SK-N-SH treated with all-trans-retinoic acid at 6 μM for 48 hours (cell line): Measurements from ENCODE around the gene ACO2.
A peak's percentile ranks its signal among the peaks of the same experiment; 100 is the strongest.
"Not testable (repeated sequence)": the region's sequence is repeated elsewhere in the genome, so short reads cannot be mapped to it uniquely, and the experiment has no call there.

Source experiments
- ATAC-seq: fragments of 200-7000 bp; cut with Tn5 transposase; 3 replicates; pipeline ENCODE4 v1.9.1; 2020; ENCODE audit warnings: mild to moderate bottlenecking, moderate library complexity
- ARNTL ChIP-seq: fragments of 450-650 bp; formaldehyde crosslinking; IDR thresholded peaks from 2 replicates; pipeline ENCODE4 v1.5.0; 2020; ENCODE audit warnings: low read depth, mild to moderate bottlenecking, moderate library complexity, borderline replicate concordance
- BACH2 ChIP-seq: fragments of 250-450 bp; sonication (Bioruptor Pico); IDR thresholded peaks from 2 replicates; pipeline ENCODE4 v1.9.0; 2021; ENCODE audit warnings: mild to moderate bottlenecking, borderline replicate concordance
- CSDC2 ChIP-seq: fragments of 250-450 bp; sonication (Bioruptor Pico); IDR thresholded peaks from 2 replicates; pipeline ENCODE4 v1.5.0; 2020; ENCODE audit warnings: mild to moderate bottlenecking, moderate library complexity
- ESRRG ChIP-seq: fragments of 250-450 bp; sonication (Bioruptor Pico); IDR thresholded peaks from 2 replicates; pipeline ENCODE4 v1.6.1; 2021; ENCODE audit warnings: mild to moderate bottlenecking
- GLIS3 ChIP-seq: fragments of 250-450 bp; sonication (Bioruptor Pico); IDR thresholded peaks from 2 replicates; pipeline ENCODE4 v1.5.0; 2020; ENCODE audit warnings: mild to moderate bottlenecking, moderate library complexity
- ISL1 ChIP-seq: fragments of 250-450 bp; sonication (Bioruptor Pico); IDR thresholded peaks from 2 replicates; pipeline ENCODE4 v2.1.2; 2022; ENCODE audit warnings: mild to moderate bottlenecking, moderate library complexity
- OSR1 ChIP-seq: fragments of 250-450 bp; sonication (Bioruptor Pico); IDR thresholded peaks from 2 replicates; pipeline ENCODE4 v1.8.0; 2022; ENCODE audit warnings: moderate library complexity, mild to moderate bottlenecking, inconsistent platforms
- PPARA ChIP-seq: fragments of 250-450 bp; sonication (Bioruptor Pico); IDR thresholded peaks from 2 replicates; pipeline ENCODE4 v1.5.0; 2020; ENCODE audit warnings: mild to moderate bottlenecking, borderline replicate concordance
- RARB ChIP-seq: fragments of 250-450 bp; sonication (Bioruptor Pico); IDR thresholded peaks from 2 replicates; pipeline ENCODE4 v1.8.0; 2021; ENCODE audit warnings: mild to moderate bottlenecking, moderate library complexity
- SNAI2 ChIP-seq: fragments of 250-450 bp; sonication (Bioruptor Pico); IDR thresholded peaks from 2 replicates; pipeline ENCODE4 v1.5.0; 2020; ENCODE audit warnings: mild to moderate bottlenecking, moderate library complexity
- TCF4 ChIP-seq: fragments of 250-450 bp; sonication (Bioruptor Pico); IDR thresholded peaks from 2 replicates; pipeline ENCODE4 v1.8.0; 2021; ENCODE audit warnings: mild to moderate bottlenecking, moderate library complexity, borderline replicate concordance
- TOX ChIP-seq: fragments of 250-450 bp; sonication (Bioruptor Pico); IDR thresholded peaks from 2 replicates; pipeline ENCODE4 v1.8.0; 2021; ENCODE audit warnings: mild to moderate bottlenecking, moderate library complexity, borderline replicate concordance
- ZC3H10 ChIP-seq: fragments of 250-450 bp; sonication (Bioruptor Pico); IDR thresholded peaks from 2 replicates; pipeline ENCODE4 v1.5.1; 2021; ENCODE audit warnings: mild to moderate bottlenecking, moderate library complexity
- ZFP3 ChIP-seq: fragments of 250-450 bp; sonication (Bioruptor Pico); IDR thresholded peaks from 2 replicates; pipeline ENCODE4 v1.5.0; 2020; ENCODE audit warnings: mild to moderate bottlenecking, moderate library complexity
- ZFP30 ChIP-seq: fragments of 450-650 bp; formaldehyde crosslinking; IDR thresholded peaks from 2 replicates; pipeline ENCODE4 v1.5.0; 2022; ENCODE audit warnings: mild to moderate bottlenecking, moderate library complexity
- ZNF565 ChIP-seq: fragments of 450-650 bp; formaldehyde crosslinking; conservative IDR thresholded peaks from 2 replicates; pipeline ENCODE4 v1.5.0; 2020; ENCODE audit warnings: low read depth, mild to moderate bottlenecking, moderate library complexity
- ZNF8 ChIP-seq: fragments of 450-650 bp; formaldehyde crosslinking; IDR thresholded peaks from 2 replicates; pipeline ENCODE4 v1.5.0; 2020; ENCODE audit warnings: mild to moderate bottlenecking, moderate library complexity
- TF ChIP-seq, protein P1 (sequence below): fragments of 250-450 bp; sonication (Bioruptor Pico); IDR thresholded peaks from 2 replicates; pipeline ENCODE4 v1.8.0; 2020; ENCODE audit warnings: mild to moderate bottlenecking, moderate library complexity, borderline replicate concordance
- TF ChIP-seq, protein P2 (sequence below): fragments of 250-450 bp; sonication (Bioruptor Pico); IDR thresholded peaks from 2 replicates; pipeline ENCODE4 v1.5.0; 2020; ENCODE audit warnings: mild to moderate bottlenecking, moderate library complexity
- TF ChIP-seq, protein P3 (sequence below): fragments of 250-450 bp; sonication (Bioruptor Pico); IDR thresholded peaks from 2 replicates; pipeline ENCODE4 v1.5.1; 2021; ENCODE audit warnings: mild to moderate bottlenecking, moderate library complexity
- TF ChIP-seq, protein P4 (sequence below): fragments of 250-450 bp; sonication (Bioruptor Pico); IDR thresholded peaks from 2 replicates; pipeline ENCODE4 v1.5.1; 2020; ENCODE audit warnings: low read depth, mild to moderate bottlenecking, moderate library complexity

The ACO2 gene

DNA sequence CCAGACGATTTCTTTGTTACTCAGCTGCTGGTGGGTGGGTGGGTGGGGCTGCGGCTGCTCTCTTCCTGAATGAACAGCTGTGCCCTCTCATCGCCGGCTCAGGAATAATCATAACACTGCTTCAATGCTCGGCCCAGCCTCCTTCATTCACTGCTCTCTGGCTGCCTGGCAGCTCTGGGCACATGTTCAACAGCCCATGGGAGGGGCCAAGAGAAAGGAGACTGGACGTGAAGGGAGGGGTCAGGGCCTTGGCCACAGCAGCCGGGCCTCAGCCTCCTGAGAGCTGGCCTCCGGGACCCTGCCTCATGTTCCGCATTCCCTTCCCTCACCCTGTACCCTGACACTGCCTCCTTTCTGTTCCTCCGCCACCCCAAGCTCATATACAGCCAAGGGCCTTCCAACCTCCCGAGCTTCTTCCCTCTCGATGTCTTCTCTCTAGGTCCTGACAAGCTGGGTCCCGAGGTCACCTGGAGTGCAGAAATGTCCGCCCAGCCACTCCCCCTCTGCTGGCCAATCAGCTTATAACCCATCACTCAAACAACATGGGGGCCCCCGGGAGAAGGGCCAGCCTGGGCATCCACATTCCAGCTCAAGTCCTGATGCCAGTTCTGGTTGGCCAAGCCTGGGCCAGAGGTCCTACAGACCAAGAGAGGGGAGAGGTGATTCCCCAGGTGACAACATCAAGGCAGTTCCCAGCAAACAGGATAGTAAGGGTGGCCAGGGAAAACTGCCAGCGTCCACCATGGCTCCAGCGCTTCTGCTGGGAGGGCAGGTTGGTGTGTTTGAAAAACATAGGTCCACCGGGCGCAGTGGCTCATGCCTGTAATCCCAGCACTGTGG lies 88.7 kb downstream of the ACO2 start:
- TF ChIP-seq ZFP3 (CRISPR knock-in tag) (no peak), OSR1 (CRISPR knock-in tag) (no peak), TCF4 (CRISPR knock-in tag) (no peak), ARNTL (CRISPR knock-in tag) (no peak), BACH2 (CRISPR knock-in tag) (no peak), ZNF565 (no peak), TOX (no peak), GLIS3 (no peak), SNAI2 (no peak)
- TF ChIP-seq, protein P1, sequence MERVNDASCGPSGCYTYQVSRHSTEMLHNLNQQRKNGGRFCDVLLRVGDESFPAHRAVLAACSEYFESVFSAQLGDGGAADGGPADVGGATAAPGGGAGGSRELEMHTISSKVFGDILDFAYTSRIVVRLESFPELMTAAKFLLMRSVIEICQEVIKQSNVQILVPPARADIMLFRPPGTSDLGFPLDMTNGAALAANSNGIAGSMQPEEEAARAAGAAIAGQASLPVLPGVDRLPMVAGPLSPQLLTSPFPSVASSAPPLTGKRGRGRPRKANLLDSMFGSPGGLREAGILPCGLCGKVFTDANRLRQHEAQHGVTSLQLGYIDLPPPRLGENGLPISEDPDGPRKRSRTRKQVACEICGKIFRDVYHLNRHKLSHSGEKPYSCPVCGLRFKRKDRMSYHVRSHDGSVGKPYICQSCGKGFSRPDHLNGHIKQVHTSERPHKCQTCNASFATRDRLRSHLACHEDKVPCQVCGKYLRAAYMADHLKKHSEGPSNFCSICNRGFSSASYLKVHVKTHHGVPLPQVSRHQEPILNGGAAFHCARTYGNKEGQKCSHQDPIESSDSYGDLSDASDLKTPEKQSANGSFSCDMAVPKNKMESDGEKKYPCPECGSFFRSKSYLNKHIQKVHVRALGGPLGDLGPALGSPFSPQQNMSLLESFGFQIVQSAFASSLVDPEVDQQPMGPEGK (CRISPR knock-in tag), result no peak
- TF ChIP-seq, protein P2, sequence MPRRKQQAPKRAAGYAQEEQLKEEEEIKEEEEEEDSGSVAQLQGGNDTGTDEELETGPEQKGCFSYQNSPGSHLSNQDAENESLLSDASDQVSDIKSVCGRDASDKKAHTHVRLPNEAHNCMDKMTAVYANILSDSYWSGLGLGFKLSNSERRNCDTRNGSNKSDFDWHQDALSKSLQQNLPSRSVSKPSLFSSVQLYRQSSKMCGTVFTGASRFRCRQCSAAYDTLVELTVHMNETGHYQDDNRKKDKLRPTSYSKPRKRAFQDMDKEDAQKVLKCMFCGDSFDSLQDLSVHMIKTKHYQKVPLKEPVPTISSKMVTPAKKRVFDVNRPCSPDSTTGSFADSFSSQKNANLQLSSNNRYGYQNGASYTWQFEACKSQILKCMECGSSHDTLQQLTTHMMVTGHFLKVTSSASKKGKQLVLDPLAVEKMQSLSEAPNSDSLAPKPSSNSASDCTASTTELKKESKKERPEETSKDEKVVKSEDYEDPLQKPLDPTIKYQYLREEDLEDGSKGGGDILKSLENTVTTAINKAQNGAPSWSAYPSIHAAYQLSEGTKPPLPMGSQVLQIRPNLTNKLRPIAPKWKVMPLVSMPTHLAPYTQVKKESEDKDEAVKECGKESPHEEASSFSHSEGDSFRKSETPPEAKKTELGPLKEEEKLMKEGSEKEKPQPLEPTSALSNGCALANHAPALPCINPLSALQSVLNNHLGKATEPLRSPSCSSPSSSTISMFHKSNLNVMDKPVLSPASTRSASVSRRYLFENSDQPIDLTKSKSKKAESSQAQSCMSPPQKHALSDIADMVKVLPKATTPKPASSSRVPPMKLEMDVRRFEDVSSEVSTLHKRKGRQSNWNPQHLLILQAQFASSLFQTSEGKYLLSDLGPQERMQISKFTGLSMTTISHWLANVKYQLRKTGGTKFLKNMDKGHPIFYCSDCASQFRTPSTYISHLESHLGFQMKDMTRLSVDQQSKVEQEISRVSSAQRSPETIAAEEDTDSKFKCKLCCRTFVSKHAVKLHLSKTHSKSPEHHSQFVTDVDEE, result no peak
- TF ChIP-seq, protein P3, sequence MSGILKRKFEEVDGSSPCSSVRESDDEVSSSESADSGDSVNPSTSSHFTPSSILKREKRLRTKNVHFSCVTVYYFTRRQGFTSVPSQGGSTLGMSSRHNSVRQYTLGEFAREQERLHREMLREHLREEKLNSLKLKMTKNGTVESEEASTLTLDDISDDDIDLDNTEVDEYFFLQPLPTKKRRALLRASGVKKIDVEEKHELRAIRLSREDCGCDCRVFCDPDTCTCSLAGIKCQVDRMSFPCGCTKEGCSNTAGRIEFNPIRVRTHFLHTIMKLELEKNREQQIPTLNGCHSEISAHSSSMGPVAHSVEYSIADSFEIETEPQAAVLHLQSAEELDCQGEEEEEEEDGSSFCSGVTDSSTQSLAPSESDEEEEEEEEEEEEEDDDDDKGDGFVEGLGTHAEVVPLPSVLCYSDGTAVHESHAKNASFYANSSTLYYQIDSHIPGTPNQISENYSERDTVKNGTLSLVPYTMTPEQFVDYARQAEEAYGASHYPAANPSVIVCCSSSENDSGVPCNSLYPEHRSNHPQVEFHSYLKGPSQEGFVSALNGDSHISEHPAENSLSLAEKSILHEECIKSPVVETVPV (CRISPR knock-in tag), result no peak
- peak; percentile 52; the same call in 2 of the 3 replicates for ATAC-seq

DNA sequence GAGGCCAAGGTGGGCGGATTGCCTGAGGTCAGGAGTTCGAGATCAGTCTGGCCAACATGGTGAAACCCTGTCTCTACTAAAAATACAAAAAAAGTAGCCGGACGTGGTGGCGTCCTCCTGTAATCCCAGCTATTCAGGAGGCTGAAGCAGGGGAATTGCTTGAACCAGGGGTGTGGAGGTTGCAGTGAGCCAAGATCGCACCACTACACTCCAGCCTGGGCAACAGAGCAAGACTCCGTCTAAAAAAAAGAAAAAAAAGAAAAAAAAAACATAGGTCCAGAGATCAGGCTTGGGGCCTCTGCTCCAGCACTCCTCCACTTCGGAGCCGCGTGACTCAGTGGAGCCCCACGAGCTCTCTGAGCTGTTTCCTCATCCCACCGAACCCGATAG lies 89.3 kb downstream of the ACO2 start:
- ATAC-seq, result not testable (repeated sequence)

DNA sequence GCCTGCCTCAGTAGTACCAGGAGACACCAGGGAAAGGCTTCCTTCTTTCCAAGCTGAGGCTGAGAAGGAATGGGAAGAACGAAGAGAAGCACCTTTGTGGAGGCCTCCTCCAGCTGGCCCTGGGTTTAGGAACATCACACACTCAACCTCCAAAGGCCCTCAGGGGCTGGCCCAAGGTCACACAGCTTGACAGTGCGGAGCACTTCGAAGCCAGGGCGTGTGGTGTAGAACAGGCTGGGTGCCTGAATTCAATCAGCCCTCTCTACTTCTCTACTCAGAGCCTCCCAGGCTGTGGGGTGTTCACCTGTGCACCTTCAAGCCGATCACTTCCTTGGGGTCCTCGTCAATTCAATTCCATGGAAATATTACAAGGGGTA lies 91.2 kb downstream of the ACO2 start:
- TF ChIP-seq ARNTL (CRISPR knock-in tag) (no peak), CSDC2 (CRISPR knock-in tag) (no peak), BACH2 (CRISPR knock-in tag) (no peak), ZC3H10 (CRISPR knock-in tag) (no peak), ZFP3 (CRISPR knock-in tag) (no peak), ISL1 (CRISPR knock-in tag) (no peak), ZNF8 (CRISPR knock-in tag) (no peak), ZFP30 (CRISPR knock-in tag) (no peak), GLIS3 (no peak), TCF4 (CRISPR knock-in tag) (no peak), PPARA (CRISPR knock-in tag) (no peak), ESRRG (no peak), SNAI2 (no peak), TOX (no peak), RARB (no peak)
- TF ChIP-seq, protein P1 (CRISPR knock-in tag), result no peak
- TF ChIP-seq, protein P3 (CRISPR knock-in tag), result no peak
- TF ChIP-seq, protein P4, sequence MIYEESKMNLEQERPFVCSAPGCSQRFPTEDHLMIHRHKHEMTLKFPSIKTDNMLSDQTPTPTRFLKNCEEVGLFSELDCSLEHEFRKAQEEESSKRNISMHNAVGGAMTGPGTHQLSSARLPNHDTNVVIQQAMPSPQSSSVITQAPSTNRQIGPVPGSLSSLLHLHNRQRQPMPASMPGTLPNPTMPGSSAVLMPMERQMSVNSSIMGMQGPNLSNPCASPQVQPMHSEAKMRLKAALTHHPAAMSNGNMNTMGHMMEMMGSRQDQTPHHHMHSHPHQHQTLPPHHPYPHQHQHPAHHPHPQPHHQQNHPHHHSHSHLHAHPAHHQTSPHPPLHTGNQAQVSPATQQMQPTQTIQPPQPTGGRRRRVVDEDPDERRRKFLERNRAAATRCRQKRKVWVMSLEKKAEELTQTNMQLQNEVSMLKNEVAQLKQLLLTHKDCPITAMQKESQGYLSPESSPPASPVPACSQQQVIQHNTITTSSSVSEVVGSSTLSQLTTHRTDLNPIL, result no peak
- TF ChIP-seq, protein P2, result no peak
- no peak for ATAC-seq
